GM20431 (cell line): Measurements from ENCODE around the gene RNF224.

Experiments used
- in situ Hi-C: fragments of 300-500 bp; cut with MseI, MboI; formaldehyde crosslinking; loops from one replicate; pipeline ENCODE4 v1.15.0; 2020; ENCODE audit warnings: low sequenced_read_pairs; ENCODE audit not compliant: unreplicated experiment

Gene RNF224

GRCh38 chr9:137225699-137226331 lies 1.5 kb upstream of the RNF224 start:
- in situ Hi-C loops, result loop anchor here (10.0 kb wide), 1 partner anchor 101 kb away; no protein-coding TSS in a partner anchor

- in situ Hi-C loops, result loop anchor here (10.0 kb wide), 1 partner anchor 102 kb away; no protein-coding TSS in a partner anchor
These were observed 806 bp upstream of the RNF224 start for GRCh38 chr9:137226338-137227053.

- in situ Hi-C loops, result loop anchor here (10.0 kb wide), 1 partner anchor 103 kb away; no protein-coding TSS in a partner anchor
These were observed 677 bp downstream of the RNF224 start for GRCh38 chr9:137227853-137228505.

- in situ Hi-C loops, result loop anchor here (10.0 kb wide), 1 partner anchor 104 kb away; no protein-coding TSS in a partner anchor
These were observed 1.2 kb downstream of the RNF224 start for GRCh38 chr9:137228506-137228967.

- in situ Hi-C loops, result loop anchor here (10.0 kb wide), 1 partner anchor 104 kb away; no protein-coding TSS in a partner anchor
These were observed 1.9 kb downstream of the RNF224 start for GRCh38 chr9:137228968-137229896.

DNA sequence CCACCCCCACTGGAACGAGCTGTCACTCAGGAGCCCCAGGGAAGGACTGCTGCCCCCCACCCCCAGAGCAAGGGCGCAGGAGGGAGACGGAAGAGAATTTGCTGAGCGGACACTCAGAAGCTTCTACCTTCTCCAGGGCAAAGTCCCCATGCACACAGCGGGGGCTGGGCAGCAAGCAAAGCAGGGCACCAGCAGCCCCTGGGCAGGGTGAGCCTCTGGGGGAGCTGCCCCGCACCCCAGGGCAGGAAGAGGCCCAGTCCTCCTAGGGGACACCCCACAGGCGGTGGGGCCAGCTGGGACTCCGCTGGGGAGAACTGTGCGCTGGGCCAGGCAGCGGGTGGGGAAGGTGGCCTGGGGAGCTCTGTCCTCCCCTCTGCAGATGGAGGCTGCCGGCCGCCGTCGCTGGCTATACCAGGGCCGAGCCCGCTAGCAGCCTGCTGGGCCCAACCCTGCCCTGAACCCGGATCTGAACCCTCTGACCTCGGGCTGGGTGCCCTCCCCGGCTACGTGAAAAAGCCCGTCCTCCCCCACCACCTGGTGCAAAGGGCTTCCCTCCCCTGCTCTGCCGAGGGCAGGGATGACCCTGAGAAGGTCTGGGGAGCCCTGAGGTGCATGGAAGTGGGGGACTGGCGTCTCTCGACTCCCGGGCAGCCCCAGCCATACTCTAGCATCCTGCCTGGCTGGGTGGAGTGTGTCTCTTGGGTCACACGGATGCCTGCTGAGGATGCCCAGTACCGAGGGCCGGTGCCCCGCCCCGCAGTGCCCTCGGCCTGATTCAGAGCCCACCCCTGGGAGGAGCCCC lies 2.8 kb downstream of the RNF224 start:
- in situ Hi-C loops, result loop anchor here (10.0 kb wide), 2 partner anchors 105 to 125 kb away; no protein-coding TSS in a partner anchor

DNA sequence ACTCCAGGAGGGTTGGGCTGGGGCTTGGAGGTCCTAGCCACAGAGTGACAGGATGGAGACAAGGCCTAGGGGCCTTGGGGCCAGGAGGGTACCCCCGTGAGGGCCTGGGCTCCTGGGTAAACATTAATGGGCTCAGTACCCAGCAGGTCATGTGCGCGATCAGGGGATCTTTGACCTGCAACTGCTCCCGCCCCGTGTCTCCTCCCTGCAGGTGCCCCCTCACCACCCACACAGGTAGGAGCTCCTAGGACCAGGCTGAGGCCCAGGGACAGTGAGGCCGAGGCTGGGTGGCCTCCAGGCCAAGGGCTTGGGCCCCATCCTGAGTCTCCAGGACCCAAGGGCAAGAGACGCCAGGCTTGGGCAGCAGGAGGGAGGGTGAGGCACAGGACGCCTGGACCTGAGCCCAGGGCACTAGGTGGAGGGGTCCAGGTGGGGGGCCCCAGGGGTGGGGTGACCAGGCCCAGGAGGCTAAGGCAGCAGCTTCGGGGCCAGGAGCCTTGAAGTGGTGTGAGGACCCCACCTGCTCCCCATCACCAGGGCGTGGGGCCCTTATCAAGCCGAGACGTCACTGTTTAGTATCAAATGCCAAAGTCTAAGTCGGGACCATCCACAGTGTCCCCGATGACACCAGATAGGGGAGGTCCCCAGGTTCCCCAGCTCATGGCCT lies 3.5 kb downstream of the RNF224 start, which contains the start of gene SLC34A3:
Gene SLC34A3, plus strand, starts transcription at position 197 of the 667 bp plus-strand sequence. CDS start 802 bp downstream, outside the sequence.
- in situ Hi-C loops, result loop anchor here (10.0 kb wide), 1 partner anchor 126 kb away; no protein-coding TSS in a partner anchor

GRCh38 chr9:137231372-137232039 lies 4.2 kb downstream of the RNF224 start:
- in situ Hi-C loops, result loop anchor here (10.0 kb wide), 1 partner anchor 127 kb away; no protein-coding TSS in a partner anchor

DNA sequence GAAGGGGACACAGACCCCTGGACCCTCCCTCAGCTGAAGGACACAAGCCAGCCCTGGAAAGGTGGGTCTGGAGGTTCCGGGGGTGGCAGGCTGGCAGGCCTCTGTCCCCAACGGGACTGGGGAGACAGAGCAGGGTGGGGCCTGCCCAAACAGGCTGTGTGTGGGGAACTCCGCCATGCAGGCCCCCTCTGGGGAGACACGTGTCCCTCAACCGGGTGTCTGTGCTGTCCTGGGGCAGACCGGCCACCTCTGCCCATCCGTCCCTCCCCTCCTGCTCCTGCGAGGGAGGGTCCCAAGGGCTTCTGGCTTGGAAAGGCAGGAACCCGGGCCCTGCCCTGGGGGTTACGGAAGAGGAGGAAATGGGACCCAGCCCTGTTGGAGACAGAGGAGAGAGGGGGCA lies 4.8 kb downstream of the RNF224 start:
- in situ Hi-C loops, result loop anchor here (10.0 kb wide), 1 partner anchor 127 kb away; no protein-coding TSS in a partner anchor

GRCh38 chr9:137232510-137232909 lies 5.2 kb downstream of the RNF224 start:
- in situ Hi-C loops, result loop anchor here (10.0 kb wide), 1 partner anchor 128 kb away; no protein-coding TSS in a partner anchor

- in situ Hi-C loops, result loop anchor here (10.0 kb wide), 1 partner anchor 129 kb away; no protein-coding TSS in a partner anchor
These were observed 6.1 kb downstream of the RNF224 start for GRCh38 chr9:137233143-137233980.

DNA sequence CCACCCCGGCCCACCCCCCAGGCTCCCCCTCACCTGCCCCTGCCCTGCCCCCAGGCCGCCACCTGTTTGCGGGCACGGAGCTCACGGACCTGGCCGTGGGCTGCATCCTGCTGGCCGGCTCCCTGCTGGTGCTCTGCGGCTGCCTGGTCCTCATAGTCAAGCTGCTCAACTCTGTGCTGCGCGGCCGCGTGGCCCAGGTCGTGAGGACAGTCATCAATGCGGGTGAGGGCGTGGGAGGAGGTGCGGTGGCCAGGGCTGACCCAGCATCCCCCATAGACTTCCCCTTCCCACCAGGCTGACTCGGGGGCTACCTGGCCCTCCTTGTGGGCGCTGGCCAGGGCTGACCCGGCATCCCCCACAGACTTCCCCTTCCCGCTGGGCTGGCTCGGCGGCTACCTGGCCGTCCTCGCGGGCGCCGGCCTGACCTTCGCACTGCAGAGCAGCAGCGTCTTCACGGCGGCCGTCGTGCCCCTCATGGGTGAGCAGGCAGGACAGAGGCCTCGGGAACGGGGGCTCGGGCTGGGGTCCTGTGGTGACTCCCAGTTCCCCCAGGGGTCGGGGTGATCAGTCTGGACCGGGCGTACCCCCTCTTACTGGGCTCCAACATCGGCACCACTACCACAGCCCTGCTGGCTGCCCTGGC lies 6.9 kb downstream of the RNF224 start:
- in situ Hi-C loops, result loop anchor here (10.0 kb wide), 1 partner anchor 129 kb away; no protein-coding TSS in a partner anchor

DNA sequence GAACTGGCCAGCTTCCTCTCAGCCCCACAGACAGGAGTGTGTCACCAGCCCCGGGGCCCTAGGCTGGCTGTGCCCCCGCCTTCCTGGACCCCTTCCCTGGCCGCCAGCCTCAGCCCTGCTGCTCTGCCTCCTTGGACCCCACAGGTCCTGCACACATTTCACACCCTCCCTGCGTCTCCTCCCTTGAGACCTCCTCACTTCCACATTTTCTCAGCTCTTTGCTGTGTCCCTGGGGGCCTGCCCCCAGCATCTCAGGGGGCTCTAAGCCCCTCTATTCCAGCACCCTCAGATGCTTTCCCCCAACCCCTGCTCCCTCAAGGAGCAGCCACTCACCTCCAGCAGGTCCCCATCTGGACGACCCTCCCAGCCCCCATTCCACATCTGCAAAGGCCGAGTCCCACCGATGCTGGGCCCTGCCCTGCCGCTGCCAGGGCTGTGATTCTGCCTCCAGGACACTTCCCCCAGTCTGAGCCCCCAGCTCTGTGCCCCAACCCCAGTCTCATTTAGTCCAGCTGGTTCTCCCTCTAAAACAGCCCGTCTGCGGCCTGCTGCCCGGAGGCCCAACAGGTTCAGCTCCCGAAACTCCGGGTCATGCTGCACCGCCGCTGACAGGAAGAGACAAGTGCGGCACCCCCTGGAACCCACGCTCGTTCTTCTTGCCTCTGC lies 7.6 kb downstream of the RNF224 start:
- in situ Hi-C loops, result loop anchor here (10.0 kb wide), 1 partner anchor 130 kb away; no protein-coding TSS in a partner anchor

DNA sequence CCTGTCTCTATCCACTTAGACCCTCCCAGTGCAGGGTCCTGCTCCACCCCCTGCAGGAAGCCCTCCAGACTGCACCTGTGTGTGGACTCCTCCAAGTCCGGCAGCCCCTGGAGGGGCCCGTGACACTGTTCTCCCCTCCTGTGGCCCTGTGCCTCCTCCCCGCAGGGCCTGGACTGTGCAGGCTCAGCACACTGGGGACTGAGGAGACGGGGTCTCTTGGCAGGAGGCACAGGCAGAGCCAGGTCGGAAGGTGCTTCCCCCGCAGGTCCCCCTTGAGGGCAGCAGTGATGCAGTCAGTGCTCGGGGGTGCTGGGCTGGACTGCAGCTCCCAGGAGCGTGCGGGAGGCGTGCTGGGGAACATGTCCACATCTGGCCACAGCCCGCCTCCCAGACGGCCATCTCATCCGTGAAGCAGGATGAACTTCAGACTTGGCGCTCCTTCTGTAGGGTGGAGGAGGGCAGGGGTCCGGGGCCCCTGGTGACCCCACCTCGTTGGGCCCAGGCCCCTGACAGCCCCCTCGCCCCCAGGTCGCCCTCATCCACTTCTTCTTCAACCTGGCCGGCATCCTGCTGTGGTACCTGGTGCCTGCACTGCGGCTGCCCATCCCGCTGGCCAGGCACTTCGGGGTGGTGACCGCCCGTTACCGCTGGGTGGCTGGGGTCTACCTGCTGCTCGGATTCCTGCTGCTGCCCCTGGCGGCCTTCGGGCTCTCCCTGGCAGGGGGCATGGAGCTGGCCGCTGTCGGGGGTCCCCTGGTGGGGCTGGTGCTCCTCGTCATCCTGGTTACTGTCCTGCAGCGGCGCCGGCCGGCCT lies 8.3 kb downstream of the RNF224 start:
- in situ Hi-C loops, result loop anchor here (10.0 kb wide), 1 partner anchor 131 kb away; no protein-coding TSS in a partner anchor
